HG03135 (cell line): ENCODE data around the gene IGSF22.

Experiments
- ATAC-seq: cut with Tn5 transposase; IDR thresholded peaks from one replicate; pipeline ENCODE4 v1.9.1; 2021; ENCODE audit warnings: mild to moderate bottlenecking, moderate library complexity; ENCODE audit not compliant: unreplicated experiment

Gene IGSF22

GRCh38 chr11:18714443-18714780, 11.6 kb downstream of the IGSF22 start:
- no peak for ATAC-seq

- ATAC-seq: no peak
Observed at GRCh38 chr11:18713646-18714442, 12.1 kb downstream of the IGSF22 start.

- ATAC-seq: no peak
Observed at GRCh38 chr11:18710545-18710944, 15.4 kb downstream of the IGSF22 start.

GRCh38 chr11:18709414-18709813, 16.6 kb downstream of the IGSF22 start:
- no peak for ATAC-seq

- no peak for ATAC-seq
Observed at GRCh38 chr11:18707811-18708340, 18.1 kb downstream of the IGSF22 start.

- ATAC-seq: no peak
Observed at GRCh38 chr11:18706330-18707243, 19.4 kb downstream of the IGSF22 start.

GRCh38 chr11:18705651-18706281, 20.2 kb downstream of the IGSF22 start:
- ATAC-seq: no peak

- no peak for ATAC-seq
Observed at GRCh38 chr11:18704698-18705097, 21.3 kb downstream of the IGSF22 start.

GRCh38 chr11:18704045-18704645, 21.8 kb downstream of the IGSF22 start:
- ATAC-seq: no peak

GRCh38 chr11:18703001-18703763, 22.8 kb downstream of the IGSF22 start:
- no peak for ATAC-seq

- ATAC-seq: no peak
Observed at GRCh38 chr11:18701614-18702216, 24.3 kb downstream of the IGSF22 start.

GRCh38 chr11:18700872-18701271, 25.1 kb downstream of the IGSF22 start:
- no peak for ATAC-seq

- ATAC-seq: no peak
Observed at GRCh38 chr11:18700375-18700774, 25.6 kb downstream of the IGSF22 start.

GRCh38 chr11:18699848-18700261, 26.1 kb downstream of the IGSF22 start:
- ATAC-seq: no peak

- no peak for ATAC-seq
Observed at GRCh38 chr11:18699269-18699596, 26.8 kb downstream of the IGSF22 start.

GRCh38 chr11:18698341-18699268, 27.4 kb downstream of the IGSF22 start, which contains the start of gene TMEM86A:
TMEM86A (plus strand) TSS chr11:18698779; CDS start chr11:18698887, 108 bp downstream.
- peak; percentile 84 for ATAC-seq

GRCh38 chr11:18697576-18697975, 28.4 kb downstream of the IGSF22 start:
- no peak for ATAC-seq

GRCh38 chr11:18696638-18697225, 29.3 kb downstream of the IGSF22 start:
- no peak for ATAC-seq
